HG03521 (cell line): ENCODE data around the gene NKD1.

Source experiments
- ATAC-seq: cut with Tn5 transposase; IDR thresholded peaks from one replicate; pipeline ENCODE4 v1.9.1; 2021; ENCODE audit warnings: mild to moderate bottlenecking, moderate library complexity; ENCODE audit not compliant: unreplicated experiment

NKD1 gene

DNA sequence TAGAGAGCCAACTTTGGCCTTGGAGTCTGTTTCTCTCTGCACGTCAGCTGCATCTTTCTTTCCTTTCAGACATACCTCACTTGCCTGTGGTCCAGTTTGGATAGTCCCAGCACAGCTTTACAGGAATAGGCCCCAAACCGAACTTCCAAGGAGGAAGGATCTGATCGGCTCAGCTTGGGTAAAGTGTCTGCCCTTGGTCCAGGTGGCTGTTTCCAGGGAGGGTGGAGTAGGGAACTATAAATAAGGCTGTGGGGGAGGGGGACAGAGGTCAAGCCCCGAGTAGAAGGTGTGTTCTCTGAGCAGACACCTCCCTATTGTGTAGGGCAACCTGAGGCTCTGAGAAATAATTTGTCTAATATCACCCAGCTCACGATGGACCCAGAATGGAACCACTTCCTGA, 29.2 kb upstream of the NKD1 start:
- ATAC-seq: no peak

DNA sequence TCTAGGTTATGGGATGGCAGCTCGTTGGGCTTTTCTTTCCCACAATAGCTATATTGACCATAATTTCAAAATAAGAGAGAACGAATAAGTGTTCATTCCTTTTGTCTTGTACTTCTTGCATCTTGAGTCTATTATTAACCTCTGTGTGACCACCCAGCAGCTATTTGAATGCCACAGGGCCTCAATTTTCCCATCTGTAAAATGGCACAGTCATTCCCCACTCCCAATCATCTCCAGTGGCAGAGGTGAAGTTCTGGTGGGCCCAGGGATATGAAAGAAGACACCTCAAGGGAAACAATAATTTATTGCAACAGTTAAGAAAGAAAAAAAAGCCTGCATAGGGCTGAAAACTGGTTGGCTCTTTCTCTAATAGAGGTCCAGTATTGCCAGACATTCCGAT, 28.6 kb upstream of the NKD1 start:
- no peak for ATAC-seq

DNA sequence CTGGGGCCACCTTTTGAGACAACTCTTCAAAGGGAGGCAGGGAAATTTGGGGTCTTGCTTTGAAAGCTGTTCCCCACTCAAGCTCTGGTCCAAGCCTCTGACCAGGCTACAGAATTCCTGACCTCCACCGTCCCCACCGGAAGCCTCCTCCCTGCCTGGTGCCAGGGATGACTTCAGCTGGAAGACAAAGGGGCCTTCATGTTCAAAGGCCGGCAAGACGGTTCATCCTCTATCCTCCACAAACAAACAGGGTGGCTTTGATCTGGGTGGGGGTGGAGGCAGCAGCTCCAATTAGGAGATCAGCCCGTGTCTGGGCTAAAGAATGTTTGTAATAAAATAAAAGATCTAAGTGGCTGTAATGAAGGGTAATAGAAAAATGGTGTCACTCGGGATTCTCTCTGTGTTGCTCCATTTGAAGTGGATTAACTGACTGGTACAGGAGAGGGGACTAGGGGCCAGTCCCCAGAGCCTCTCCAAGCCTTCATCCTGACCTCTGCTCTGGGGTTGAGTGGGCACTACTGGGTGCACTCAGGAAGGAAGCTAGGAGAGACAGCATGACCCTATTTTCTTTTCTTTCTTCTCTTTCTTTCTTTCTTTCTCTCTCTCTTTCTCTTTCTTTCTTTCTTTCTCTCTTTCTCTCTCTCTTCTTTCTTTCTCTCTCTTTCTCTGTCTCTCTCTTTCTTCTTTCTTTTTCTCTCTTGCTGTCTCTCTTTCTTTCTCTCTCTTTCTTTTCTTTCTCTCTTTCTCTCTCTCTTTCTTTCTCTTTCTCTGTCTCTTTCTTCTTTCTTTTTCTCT, 27.5 kb upstream of the NKD1 start:
- no peak for ATAC-seq

DNA sequence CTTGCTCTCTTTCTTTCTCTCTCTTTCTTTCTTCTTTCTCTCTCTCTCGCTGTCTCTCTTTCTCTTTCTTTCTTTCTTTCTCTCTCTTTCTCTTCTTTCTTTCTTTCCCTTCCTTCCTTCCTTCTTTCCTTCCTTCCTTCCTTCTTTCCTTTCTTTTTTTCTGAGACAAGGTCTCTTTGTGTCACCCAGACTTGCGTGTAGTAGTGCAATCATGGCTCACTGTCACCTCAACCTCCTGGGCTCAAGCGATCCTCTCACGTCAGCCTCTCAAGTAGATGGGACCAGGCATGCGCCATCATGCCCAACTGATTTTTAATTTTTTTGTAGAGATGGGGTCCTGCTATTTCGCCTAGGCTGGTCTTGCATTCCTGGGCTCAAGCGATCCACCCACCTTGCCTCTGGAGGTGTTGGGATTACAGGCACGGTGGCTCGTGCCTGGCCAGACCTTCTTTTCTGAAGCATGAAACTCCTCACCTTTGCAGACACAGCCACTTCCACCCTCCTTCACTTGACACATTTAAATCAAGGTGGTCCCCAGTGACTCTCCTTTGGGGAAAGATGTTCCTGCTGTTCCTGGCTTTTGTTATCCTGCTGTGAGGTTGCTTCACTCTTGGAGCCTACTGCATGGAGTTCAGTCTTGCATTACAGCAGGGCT, 26.8 kb upstream of the NKD1 start:
- no peak for ATAC-seq

DNA sequence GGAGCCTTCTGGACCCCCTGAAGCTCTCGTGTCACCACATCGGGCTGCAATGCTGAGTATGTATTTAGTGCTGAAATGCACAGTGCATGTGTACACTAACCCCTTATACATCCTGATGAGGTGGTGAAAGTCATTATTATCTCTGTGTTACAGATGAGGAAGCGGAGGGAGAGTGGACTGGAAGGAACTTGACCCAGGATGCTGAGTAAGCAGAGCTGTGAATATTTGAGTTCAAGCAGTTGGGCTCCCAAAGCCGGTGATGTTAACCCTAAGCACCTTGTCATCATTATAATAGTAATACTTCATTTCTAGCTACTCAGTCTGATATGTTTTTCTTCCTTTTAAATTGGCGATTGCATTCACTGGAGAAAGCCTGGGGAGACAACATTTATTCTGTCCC, 25.9 kb upstream of the NKD1 start:
- ATAC-seq: no peak

DNA sequence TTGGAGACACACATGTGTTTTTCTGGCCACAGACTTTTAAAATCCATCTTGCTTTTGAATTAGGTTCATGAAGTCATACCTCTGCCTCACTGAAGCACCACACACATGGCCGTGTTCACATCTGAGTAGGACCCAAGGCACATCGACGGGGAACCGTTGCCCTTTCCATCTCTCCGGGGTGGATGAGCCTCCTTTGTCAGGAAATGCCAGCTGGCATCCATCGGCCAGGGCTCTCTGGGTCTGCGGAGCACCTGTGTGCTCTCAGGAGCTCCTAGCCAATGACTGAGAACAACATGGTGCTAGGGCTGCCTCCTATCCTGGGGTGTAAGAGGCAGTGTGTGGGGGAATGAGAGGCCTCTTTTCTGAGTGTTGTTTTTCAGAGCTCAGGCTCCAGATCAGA, 24.5 kb upstream of the NKD1 start:
- no peak for ATAC-seq

DNA sequence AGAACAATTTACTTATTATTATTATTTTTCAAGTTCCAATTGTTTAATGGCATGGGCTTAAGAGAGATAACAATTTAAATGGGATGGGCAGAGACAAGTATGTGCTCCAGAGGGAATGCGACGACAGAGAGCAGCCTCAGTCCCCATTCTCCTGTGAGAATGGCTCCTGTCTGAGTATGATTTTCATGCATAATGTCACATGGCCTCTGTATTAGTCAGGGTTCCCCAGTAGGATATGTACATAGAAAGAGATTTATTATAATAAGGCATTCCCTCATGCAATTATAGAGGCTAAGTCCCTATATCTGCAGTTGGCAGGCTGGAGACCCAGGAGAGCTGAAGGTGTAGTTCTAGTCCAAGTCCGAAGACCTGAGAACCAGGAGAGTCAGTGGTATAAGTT, 22.9 kb upstream of the NKD1 start:
- ATAC-seq: no peak

DNA sequence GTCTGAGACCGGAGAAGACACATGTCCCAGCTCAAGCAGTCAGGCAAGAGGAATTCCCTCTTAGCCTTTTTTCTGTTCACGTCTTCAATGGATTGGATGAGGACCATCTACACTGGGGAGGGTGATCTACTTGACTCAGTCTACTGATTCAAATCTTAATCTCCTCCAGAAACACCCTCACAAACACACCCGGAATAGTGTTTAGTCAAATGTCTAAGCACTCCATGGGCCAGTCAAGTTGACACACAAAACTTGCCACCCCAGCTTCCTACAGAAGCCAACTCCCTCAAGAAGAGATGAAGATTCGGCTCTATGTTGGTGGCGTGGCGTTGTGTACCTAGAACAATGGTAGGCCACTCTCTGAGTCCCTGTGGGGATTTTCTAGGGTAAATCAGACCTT, 22.5 kb upstream of the NKD1 start:
- ATAC-seq: no peak

DNA sequence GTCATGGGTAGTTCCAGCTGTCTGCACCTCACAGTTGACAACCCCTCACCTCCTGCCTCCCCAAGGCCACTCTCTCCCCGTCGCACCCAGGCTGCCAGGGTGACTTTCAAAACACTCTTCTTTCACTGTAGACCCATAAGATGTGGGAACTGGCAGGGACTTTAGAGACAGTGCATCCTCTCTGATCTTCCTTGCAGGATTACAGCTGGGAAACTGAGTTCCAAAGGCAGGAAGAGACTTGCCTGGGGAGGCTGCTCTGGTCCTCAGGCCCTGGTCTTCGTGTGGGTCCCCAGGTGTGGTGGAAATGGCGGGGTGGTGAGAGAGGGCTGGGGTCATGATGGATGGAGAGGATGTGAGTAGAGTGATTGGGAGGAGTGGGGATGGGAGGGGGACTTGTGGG, 21.9 kb upstream of the NKD1 start:
- ATAC-seq: no peak

DNA sequence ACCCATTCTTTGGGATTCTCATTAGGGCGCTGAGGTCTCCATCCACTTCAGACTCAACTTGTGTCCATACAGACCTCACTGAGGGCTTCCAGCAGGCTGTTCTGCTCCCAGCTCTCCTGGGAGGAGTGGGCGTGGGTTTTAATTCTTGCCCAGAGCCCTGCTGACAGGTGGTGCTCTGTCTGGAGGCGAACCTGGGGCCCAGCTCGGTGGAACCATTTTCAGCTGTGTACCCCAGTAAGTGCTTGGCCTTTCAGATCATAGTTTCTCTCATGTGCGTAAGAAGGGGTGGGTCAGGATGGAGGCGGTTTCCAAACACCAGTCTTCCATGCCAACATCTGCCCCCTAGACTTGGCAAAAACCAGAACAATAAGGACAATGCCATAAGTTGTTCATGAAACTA, 21.4 kb upstream of the NKD1 start:
- ATAC-seq: no peak

DNA sequence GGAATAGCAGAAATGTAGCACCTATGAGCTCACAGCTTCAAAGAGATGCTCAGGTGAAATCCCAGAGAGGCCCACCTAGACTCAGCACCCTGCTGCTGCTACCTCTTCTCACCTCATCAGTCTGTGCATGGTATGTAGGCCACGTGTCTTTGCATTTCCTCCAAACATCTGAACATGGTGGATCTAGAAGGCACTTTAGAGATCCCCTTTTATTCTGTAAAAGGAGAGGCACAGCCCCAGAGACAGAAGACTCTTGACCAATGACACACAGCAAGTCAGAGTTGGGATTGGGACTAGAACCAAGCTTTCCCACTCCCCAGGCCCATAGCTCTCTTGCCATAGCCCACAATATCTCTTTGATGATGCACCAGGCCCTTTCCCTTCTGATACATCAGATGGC, 19.4 kb upstream of the NKD1 start:
- no peak for ATAC-seq

DNA sequence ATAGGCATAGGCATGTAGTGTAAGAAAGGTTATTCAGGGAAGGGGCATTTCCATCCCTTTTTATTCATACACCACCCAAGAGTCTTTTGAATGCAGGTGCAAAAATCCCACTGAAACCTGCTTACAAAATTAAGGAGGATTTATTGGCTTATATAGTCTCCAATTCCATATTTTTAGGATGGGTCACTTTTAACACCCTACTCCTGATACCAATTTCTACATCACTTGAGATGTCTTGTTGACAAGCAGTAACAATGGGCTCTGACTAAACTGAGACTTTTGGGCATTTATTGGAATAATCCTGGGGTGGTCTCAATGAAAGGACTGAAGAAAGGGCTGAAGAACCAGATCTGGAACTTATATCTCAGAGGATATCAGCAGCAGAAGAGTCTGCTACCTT, 18.9 kb upstream of the NKD1 start:
- ATAC-seq: no peak

DNA sequence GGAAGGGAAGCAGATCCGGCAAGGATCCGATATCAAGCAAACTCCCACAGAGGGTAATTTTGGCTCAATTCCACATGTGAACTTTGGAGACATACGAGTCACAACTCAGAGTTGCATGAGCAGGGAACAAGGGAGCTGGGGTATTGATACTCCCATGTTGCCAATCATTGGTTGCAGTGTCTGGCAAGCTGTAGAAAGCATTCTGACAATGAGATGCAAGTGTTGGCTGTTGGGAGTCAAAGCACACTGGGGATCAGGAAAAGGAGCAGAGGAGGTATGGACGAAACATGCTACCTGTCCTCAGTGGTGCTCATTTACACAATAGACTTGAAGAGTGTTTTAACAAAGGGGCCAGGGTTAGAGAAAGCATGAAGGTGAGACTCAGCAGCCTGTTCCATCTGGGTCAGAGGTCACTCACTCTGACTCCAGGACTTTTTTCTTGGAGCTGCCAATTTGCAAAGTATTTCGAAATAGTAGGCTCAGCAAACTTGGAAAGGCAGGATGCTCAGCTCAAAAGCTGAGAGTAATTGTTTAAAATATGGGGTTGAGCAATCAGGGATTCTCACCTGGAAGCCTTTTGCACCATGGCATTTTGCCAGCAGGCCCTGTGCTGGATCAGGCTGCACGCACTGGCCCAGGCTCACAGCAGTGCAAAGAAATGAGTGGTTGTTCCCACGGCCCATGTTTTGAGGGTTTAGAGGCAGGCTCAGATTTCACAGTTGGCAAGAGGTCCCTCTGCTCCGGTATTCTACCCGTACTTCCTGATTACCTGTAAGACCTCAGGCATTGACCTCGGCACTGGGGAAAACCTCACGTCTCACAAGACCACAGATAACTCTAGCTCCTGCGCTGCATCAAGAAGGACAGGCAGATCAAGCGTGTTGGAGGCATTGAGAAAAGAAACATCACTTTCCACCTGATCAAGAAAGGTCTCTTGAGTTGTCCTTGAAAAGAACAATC, 17.6 kb upstream of the NKD1 start:
- ATAC-seq: no peak

DNA sequence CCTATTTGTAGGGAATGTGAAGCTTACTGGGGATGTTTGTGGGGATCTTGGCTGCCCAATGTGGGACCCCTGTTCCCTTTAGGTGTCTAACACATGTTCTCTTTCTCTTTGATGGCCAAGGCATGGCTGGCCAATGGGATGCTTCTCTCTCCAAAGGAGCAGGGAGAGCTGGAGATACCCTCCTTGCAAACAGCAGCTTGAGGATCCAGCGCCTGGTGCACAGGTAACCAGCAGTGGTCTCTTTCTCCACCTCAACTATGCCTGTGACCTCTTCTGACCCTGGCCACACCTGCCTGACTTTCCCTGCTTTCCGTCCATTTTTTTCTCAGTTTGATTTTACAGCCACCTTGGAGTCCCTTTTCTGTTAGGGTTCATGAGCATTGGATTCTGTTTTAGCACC, 16.8 kb upstream of the NKD1 start:
- no peak for ATAC-seq

DNA sequence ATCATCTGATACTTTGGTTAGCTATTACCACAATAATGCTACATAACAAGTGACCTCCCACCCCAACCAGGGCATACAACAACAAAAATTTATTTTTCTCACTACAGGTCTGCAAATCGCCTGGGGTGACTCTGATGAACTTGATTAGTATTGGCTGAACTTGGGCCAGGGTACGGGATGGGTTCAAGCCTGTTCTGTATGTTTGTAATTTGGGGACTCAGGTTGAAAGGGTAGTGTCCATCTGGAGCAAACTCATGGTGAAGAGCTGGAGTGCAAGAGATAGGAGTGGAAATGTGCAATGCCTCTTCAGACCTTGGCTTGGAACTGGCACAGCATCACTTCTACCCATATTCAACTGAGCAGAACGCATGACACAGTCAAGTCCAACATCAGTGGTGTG, 16.3 kb upstream of the NKD1 start:
- ATAC-seq: no peak

DNA sequence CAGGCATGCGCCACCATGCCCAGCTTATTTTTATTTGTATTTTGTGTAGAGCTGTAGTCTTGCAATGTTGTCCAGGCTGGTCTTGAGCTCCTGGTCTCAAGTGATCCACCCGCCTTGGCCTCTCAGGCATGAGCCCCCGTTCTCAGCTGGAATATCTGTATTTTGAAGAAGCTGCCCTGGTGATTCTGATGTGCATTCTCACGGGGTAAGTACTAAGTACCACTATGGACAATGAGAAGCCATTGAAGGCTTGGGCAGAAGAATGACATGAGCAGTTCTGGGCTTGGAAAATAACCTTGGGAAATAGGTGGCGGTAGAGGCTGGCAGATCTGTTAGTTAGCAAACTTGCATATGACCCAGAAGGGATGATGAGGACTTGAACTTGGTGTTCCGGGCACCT, 15.6 kb upstream of the NKD1 start:
- ATAC-seq: no peak

DNA sequence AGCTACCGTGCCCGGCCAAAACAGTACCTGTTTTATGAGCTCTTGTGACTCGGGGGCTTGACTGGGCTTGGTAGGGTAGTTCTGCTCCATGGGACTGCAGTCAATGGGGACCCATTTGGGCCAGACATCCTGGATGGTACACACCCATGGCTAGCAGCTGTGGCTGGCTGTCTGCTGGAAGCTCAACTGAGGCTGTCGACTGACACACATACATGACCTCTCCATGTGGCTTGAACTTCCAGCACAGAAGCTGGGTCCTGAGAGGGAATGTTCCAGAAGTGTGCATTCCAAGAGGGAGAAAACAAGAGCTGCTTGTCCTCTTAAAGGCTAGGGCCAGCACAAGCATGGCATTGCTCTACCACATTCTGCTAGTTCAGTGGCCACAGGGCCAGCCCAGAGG, 14.9 kb upstream of the NKD1 start:
- ATAC-seq: no peak

DNA sequence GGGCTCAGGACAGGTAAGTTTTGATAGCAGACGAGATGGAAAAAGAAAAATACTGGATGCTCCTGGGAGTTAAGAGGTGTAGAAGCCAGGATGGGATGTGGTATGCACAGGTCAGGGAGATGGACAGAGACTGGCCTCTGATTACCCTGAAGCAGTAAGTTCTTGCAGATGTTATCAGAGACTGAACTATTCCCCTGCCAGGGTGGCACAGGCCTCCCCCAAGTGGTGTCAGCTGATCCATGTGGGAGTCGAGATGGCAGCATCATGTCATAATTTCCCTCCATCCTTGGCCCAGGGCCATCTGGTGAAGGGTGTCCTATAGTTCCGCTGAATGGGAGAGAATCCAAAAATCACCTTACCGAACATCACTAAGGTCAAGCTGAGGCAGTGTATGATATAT, 14.1 kb upstream of the NKD1 start:
- no peak for ATAC-seq

DNA sequence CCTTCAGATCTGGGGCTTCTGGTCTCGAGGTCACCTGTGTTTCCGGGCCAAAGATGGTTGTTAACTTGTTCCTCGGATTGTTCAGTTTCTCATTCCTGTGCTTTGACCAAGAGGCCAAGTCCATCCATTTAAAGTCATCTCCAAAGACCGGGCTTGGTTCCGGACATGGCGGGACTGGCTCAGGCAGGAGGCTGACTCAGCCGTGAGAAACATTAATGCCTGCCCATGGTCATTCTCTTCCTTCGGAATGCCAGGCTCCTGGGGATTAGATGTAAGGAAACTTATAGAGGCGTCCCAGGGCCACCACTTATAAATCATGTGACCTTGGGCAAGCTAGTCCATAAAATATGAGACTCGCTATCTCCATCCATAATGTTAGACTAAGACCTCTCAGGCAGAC, 13.6 kb upstream of the NKD1 start:
- no peak for ATAC-seq

DNA sequence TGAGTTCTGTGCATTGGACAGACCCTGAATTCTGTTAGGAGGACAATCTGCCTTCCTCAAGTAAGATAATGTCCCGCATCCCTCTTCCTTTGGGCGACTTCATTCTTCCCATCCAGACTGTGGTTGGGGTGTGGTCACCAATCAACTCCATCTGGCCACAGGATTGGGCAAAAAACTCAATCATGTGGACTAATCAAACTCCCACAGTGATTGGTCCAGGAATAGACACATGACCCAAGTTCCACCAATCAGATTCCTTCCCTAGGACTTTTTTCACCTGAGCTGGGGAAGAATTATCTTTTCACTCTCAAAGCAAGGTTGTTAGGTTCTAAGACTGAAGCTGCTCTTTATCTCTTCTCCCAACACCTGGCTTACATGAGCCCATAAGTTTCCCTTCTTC, 13.2 kb upstream of the NKD1 start:
- ATAC-seq: no peak

DNA sequence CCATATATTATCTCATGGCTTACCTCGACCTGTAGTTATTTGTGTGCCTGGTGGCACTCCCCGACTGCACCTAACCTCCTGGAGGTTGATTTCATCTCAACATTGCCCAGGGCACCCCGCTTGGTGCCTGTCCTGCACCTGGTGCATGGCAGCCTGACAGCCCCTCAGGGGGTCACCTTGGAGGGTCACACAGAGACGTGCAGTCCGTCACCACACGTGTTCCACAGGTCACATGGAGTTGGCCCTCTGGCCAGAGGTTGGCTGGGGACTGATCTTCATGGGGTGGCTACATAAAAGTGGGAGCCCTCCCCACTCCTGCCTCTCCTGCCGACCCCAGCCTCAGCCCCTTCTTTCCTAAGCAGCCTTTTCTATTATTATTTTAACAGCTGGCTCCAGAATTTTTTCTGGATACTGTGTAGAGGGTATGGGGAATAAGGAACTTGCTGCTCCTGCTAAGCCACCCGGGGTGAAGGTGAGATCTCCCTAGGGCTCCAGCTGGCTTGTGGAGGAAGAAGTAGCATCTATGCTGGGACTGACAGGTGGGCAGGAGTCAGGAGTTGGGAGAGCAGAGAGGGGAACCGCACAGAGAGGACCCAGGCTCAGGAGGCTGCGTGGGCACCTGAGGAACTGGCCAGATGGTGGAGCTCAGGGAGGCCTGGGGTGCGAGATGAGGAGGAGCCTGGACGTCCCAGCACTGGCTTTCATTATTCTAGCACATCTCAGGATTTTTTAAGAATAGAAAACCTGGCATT, 12.5 kb upstream of the NKD1 start:
- no peak for ATAC-seq
